HG03045 (cell line): Measurements from ENCODE around the gene S100A6.
"Not testable (repeated sequence)": the region's sequence is repeated elsewhere in the genome, so short reads cannot be mapped to it uniquely, and the experiment has no call there.

Experiments used
- ATAC-seq: cut with Tn5 transposase; IDR thresholded peaks from one replicate; pipeline ENCODE4 v1.9.1; 2021; ENCODE audit warnings: mild to moderate bottlenecking, moderate library complexity; ENCODE audit not compliant: unreplicated experiment

Gene S100A6

GRCh38 chr1:153565529-153566374, 30.0 kb upstream of the S100A6 start, which contains the start of gene S100A2:
Gene S100A2 (minus strand): TSS chr1:153565844. CDS start chr1:153563877, 1,967 bp downstream.
- no peak for ATAC-seq

- ATAC-seq = no peak
These were observed 28.2 kb upstream of the S100A6 start for GRCh38 chr1:153563991-153564390.

GRCh38 chr1:153563483-153563901, 27.7 kb upstream of the S100A6 start:
- ATAC-seq = no peak

GRCh38 chr1:153562021-153562420, 26.2 kb upstream of the S100A6 start:
- ATAC-seq = not testable (repeated sequence)

GRCh38 chr1:153561466-153561985, 25.7 kb upstream of the S100A6 start:
- ATAC-seq = no peak

- ATAC-seq = no peak
These were observed 25.1 kb upstream of the S100A6 start for GRCh38 chr1:153560771-153561465.

GRCh38 chr1:153560241-153560640, 24.4 kb upstream of the S100A6 start:
- no peak for ATAC-seq

- ATAC-seq = no peak
These were observed 22.1 kb upstream of the S100A6 start for GRCh38 chr1:153557877-153558276.

GRCh38 chr1:153556348-153556747, 20.6 kb upstream of the S100A6 start:
- no peak for ATAC-seq

GRCh38 chr1:153553830-153554541, 18.2 kb upstream of the S100A6 start:
- no peak for ATAC-seq

GRCh38 chr1:153553096-153553495, 17.3 kb upstream of the S100A6 start:
- ATAC-seq = no peak

GRCh38 chr1:153552335-153552734, 16.5 kb upstream of the S100A6 start:
- no peak for ATAC-seq

GRCh38 chr1:153550827-153551500, 15.2 kb upstream of the S100A6 start:
- ATAC-seq = no peak

- no peak for ATAC-seq
These were observed 14.6 kb upstream of the S100A6 start for GRCh38 chr1:153550398-153550758.

GRCh38 chr1:153549741-153550397, 14.1 kb upstream of the S100A6 start:
- ATAC-seq = no peak

- ATAC-seq = no peak
These were observed 13.2 kb upstream of the S100A6 start, which contains the start of gene S100A3 for GRCh38 chr1:153548722-153549688. Gene S100A3 (minus strand): TSS chr1:153549258. CDS start chr1:153548485, 773 bp downstream.

GRCh38 chr1:153547560-153548551, 12.1 kb upstream of the S100A6 start:
- no peak for ATAC-seq
